Keratinocyte (primary cell): Measurements from ENCODE around the gene KMT2B.

Experiments
- CTCF ChIP-seq, 3 experiments: IDR thresholded peaks in 1 of 3; conservative IDR thresholded peaks in 1 of 3; optimal IDR thresholded peaks in 1 of 3; 2 replicates in 2 of 3; 3 replicates in 1 of 3; pipeline versions ENCODE3 to v1.5.1; 2011; ENCODE audit warnings: low read length in 3 of 3, mild to moderate bottlenecking in 3 of 3, moderate library complexity in 2 of 3, control low read depth in 1 of 3, inconsistent platforms in 1 of 3; ENCODE audit not compliant: insufficient read depth in 2 of 3; ENCODE audit errors: extremely low read depth in 1 of 3
- EZH2 ChIP-seq: IDR thresholded peaks from one replicate; pipeline ENCODE4 v1.6.1; 2012; ENCODE audit warnings: inconsistent platforms, mild to moderate bottlenecking, low read length, moderate library complexity

- no peak for TF ChIP-seq CTCF (optimal IDR thresholded peaks at IDR 0.05 in 1 of 3, IDR thresholded peaks at IDR 0.05 in 1 of 3, conservative IDR thresholded peaks at IDR 0.05 in 1 of 3; ENCODE audit: extremely low read depth in 1 of 3, insufficient read depth in 2 of 3, low read length in 3 of 3)
- TF ChIP-seq EZH2 = no peak
These were observed 9.4 kb upstream of the KMT2B start for GRCh38 chr19:35708391-35708790.
